ENCODE results near the gene HOXD10. TPM values are rescaled to one million over a fixed set of nuclear protein-coding genes. Genes with fewer than 3 reads are reported as not detected.

The HOXD10 gene
- total RNA-seq, 1 donor from 2014 or later: not detected

DNA sequence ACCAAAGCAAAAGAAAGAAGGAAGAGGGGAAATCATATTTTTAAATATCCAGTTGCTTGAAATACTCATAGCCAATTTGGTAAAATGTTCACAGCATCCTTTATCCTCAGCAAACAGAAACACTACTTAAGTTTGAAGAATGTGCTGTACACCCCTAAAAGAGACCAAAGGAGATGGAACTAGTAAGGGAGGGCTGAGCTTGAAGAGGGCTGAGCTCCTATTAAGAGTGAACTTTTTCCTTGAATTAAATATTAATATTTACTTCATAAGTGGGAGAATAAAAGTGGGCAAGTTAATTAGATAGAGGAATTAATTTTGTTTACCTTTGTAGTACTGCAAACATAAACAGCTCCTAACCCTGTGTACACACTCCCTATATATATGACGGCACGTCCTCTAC, 39.8 kb upstream of the HOXD10 start:
- ATAC-seq (ENCODE audit: low read depth) (no peak), DNase-seq (no peak)
- Mint-ChIP-seq H3K4me1 (peaks cover 7% of the 10 kb centered on the region), H3K27ac (no peak overlapping the region), H3K9me3 (peaks cover 2% of the 10 kb centered on the region), H3K36me3 (ENCODE audit: low read depth) (peaks cover 5% of the 10 kb centered on the region), H3K27me3 (peaks cover 65% of the 10 kb centered on the region), H3K4me3 (no peak overlapping the region)
- intact Hi-C loops (cut with micrococcal nuclease): loop anchor here (5.0 kb wide), 1 partner anchor 1739 kb away; no protein-coding TSS in a partner anchor
- ChIA-PET POLR2A (no interaction called here), CTCF (no interaction called here)
- TF ChIP-seq, protein P1, sequence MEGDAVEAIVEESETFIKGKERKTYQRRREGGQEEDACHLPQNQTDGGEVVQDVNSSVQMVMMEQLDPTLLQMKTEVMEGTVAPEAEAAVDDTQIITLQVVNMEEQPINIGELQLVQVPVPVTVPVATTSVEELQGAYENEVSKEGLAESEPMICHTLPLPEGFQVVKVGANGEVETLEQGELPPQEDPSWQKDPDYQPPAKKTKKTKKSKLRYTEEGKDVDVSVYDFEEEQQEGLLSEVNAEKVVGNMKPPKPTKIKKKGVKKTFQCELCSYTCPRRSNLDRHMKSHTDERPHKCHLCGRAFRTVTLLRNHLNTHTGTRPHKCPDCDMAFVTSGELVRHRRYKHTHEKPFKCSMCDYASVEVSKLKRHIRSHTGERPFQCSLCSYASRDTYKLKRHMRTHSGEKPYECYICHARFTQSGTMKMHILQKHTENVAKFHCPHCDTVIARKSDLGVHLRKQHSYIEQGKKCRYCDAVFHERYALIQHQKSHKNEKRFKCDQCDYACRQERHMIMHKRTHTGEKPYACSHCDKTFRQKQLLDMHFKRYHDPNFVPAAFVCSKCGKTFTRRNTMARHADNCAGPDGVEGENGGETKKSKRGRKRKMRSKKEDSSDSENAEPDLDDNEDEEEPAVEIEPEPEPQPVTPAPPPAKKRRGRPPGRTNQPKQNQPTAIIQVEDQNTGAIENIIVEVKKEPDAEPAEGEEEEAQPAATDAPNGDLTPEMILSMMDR (IDR thresholded peaks at IDR 0.05): no peak

DNA sequence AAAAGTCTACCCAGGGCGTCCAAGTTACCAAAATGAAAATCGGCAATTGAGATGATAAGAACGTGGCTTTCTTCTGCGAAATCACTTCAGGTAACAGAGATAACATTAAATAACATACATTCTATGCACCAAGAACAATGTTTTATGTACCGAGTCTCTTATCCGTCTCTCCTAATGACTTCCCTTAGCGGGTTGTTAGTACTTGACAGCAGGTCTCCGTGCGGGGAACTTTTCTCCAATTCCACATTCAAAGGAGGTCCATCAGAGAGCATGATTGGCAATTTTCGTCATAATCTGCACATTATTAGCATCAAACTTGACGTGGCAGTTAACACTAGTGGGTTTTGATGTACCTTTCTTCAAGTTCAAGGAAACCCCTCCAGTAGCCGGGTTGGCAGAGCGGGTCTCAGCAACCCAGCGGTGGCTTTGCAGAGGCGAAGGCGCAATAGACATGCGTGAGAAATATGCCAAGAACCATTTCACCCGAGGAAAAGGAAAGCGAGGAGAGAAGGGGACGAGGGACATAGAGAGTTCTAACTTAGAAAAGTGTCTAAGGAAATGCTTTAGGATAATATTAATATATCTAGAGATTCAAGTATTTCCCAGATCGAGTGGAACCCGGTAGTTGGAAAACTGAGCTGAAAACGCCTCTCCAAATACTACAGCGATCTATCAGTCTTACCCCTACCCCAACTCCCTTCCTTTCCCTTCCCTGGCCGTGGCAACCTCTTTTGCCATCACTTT, 37.9 kb upstream of the HOXD10 start:
- ATAC-seq (ENCODE audit: low read depth): no peak
- no peak for DNase-seq
- peaks cover 63% of the 10 kb centered on the region for H3K27me3 Mint-ChIP-seq
- H3K27ac Mint-ChIP-seq: peak overlapping the region; percentile 66
- H3K36me3 Mint-ChIP-seq (ENCODE audit: low read depth): peaks cover 5% of the 10 kb centered on the region
- no peak overlapping the region for H3K4me3 Mint-ChIP-seq
- TF ChIP-seq, protein P1 (IDR thresholded peaks at IDR 0.05): no peak
- intact Hi-C loops (cut with micrococcal nuclease): loop anchor here (2.0 to 5.0 kb wide), 2 partner anchors 80 to 1741 kb away; no protein-coding TSS in a partner anchor
- peaks cover 7% of the 10 kb centered on the region for H3K4me1 Mint-ChIP-seq
- CTCF ChIA-PET: no interaction called here
- POLR2A ChIA-PET: no interaction called here
- H3K9me3 Mint-ChIP-seq: peaks cover 2% of the 10 kb centered on the region

DNA sequence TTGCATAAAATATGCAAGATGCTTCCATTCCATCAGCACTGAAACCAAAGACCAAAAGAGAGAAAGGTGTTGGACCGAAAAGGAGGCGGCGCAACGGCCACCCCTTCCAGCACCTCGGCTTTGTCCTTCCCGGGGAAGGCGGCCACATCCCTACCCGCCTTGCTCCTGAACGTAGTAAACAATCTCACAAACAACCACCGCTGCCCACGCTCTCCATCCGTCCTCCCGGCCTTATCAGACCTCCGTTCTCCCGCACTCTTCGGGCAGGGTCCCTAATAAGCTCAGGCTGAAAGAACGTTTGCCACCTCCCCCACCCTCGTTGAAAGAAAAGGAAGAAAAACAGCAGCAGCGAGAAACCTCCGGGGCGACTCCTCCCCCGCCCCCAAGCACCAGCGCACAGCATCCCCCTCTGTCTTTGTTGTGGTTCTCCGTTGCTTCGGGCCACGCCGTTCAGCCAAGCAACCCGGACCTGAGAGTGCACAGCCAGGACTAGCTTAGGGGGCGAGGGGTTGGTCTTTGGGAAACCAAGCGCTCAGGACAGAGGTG, 37.2 kb upstream of the HOXD10 start:
- H3K4me1 Mint-ChIP-seq: peaks cover 7% of the 10 kb centered on the region
- H3K4me3 Mint-ChIP-seq: peak overlapping the region; percentile 53
- H3K36me3 Mint-ChIP-seq (ENCODE audit: low read depth): peaks cover 5% of the 10 kb centered on the region
- peaks cover 2% of the 10 kb centered on the region for H3K9me3 Mint-ChIP-seq
- intact Hi-C loops (cut with micrococcal nuclease): loop anchor here (2.0 to 5.0 kb wide), 2 partner anchors 79 to 1742 kb away; no protein-coding TSS in a partner anchor
- TF ChIP-seq, protein P1 (IDR thresholded peaks at IDR 0.05): no peak
- ATAC-seq (ENCODE audit: low read depth) (no peak), DNase-seq (no peak)
- ChIA-PET POLR2A (no interaction called here), CTCF (no interaction called here)
- peaks cover 64% of the 10 kb centered on the region for H3K27me3 Mint-ChIP-seq
- peak overlapping the region; percentile 66 for H3K27ac Mint-ChIP-seq

DNA sequence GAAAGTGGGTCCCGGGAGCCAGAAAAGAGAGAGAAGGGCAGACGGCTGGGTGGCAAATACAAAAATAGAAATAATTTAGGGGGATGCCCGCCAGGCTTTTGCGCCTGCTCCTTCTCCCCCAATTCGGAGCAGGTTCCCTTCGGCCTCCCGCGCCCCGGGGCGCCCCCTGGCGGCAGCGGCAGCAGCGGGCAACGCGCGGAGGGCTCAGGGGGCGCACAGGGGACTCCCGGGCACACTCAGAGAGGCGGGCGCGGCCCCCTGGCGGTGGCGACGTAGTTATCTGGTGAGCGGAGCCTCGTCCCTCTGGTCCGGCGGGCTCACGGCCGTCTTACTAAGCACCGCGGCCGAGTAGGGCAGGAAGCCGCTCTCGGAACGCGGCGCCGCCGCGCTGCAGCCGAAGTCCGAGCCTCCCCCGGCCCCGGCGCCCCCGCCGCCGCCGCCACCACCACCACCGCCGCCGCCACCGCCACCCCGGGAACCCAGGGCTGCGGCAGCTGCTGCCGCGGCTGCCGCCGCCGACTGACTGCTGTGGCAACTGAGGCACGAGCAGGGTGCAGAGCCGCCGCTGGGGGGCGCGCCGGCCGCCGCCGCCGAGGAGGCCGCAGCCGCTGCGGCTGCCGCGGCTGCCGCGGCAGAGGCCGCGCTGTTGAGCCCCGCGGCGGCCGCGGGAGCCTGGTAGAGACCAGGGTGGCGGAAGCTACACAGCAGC, 36.6 kb upstream of the HOXD10 start:
- peaks cover 7% of the 10 kb centered on the region for H3K4me1 Mint-ChIP-seq
- peaks cover 65% of the 10 kb centered on the region for H3K27me3 Mint-ChIP-seq
- DNase-seq (no peak), ATAC-seq (ENCODE audit: low read depth) (no peak)
- peaks cover 2% of the 10 kb centered on the region for H3K9me3 Mint-ChIP-seq
- H3K27ac Mint-ChIP-seq: peak overlapping the region; percentile 66
- peaks cover 5% of the 10 kb centered on the region for H3K36me3 Mint-ChIP-seq (ENCODE audit: low read depth)
- POLR2A ChIA-PET: no interaction called here
- TF ChIP-seq, protein P1 (IDR thresholded peaks at IDR 0.05): no peak
- intact Hi-C loops (cut with micrococcal nuclease): loop anchor here (2.0 to 5.0 kb wide), 2 partner anchors 79 to 1743 kb away; no protein-coding TSS in a partner anchor
- CTCF ChIA-PET: no interaction called here
- peak overlapping the region; percentile 53 for H3K4me3 Mint-ChIP-seq
